8988T (cell line): ENCODE data around the gene IFNA21.
"Not testable (repeated sequence)": the region's sequence is repeated elsewhere in the genome, so short reads cannot be mapped to it uniquely, and the experiment has no call there.

Experiments used
- DNase-seq: peaks from one replicate; pipeline ENCODE4 v3.0.0; 2011

IFNA21 gene

DNA sequence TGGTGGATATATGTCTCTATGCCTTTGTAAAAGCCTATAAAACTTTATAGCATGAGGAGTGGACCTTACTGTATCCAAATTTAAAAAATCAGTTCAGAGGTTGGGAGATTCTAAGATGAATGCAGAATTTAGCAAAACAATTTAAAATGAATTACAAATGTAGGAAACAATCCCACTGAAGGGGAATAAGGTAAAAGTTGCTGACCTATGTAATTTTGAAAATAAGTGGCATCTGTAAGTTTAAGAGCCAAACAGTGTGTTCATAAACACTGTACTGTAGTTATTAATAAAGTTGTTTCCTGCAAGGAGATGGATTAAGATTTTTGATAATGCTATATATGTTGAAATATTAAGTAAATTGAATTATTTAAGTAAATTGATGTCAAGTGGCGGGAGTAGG lies 29.4 kb downstream of the IFNA21 start:
- no peak for DNase-seq

DNA sequence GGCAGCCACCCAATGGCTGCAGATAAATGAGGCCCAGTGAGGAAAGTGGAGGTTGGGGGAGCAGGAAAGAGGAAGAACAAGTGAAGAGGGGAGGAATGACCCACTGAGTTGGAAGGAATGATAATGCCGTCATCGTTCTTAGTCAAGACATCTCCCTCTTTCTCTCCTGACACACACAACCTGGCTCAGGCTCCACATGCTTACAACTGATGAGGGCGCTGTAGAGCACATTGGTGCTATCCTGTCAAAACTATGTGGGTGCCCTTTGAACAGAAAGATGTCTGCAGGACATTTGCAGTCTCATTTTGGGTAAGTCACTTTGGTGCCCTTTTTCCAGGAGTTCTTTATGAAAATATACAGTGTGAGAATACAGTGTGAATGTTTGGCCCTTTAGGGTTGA lies 30.7 kb downstream of the IFNA21 start:
- no peak for DNase-seq

DNA sequence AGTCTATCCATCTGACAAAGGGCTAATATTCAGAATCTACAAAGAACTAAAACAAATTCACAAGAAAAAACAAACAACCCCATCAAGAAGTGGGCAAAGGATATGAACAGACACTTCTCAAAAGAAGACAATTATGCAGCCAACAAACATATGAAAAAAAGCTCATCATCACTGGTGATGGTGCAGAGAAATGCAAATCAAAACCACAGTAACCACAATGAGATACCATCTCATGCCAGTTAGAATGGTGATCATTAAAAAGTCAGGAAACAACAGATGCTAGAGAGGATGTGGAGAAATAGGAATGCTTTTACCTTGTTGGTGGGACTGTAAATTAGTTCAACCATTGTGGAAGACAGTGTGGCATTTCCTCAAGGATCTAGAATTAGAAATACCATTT lies 38.3 kb downstream of the IFNA21 start:
- DNase-seq: not testable (repeated sequence)

DNA sequence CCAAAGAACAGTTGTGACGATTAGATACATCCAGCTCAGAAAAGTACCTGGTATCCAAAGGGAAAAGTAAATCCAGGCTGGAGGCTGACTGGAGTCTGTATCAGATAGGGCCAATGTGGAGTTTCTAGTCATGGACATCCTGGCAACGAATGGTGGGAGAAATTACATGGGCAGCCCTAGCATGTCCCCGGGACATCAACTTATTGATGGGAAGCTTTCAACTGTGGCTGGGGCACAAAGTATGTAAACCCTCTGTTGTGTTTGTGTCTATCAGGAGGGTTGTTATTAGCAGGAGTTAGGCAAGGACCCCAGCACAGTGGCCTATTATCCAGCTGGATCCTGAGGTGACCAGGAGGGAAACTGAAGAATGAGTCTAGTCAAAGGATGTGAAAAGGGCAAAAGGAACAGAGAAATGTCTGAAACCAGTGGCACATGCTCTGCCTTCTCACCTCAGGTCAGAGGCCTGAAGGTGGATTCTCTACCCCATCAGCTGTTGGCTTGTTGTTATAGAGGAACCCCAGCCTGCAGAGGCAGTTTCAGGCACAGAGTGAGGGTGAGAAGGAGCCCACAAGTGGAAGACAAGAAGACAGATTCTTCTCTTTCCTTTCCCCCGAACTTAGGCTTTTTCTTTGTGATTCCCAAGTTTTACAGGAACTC lies 44.7 kb downstream of the IFNA21 start:
- no peak for DNase-seq

DNA sequence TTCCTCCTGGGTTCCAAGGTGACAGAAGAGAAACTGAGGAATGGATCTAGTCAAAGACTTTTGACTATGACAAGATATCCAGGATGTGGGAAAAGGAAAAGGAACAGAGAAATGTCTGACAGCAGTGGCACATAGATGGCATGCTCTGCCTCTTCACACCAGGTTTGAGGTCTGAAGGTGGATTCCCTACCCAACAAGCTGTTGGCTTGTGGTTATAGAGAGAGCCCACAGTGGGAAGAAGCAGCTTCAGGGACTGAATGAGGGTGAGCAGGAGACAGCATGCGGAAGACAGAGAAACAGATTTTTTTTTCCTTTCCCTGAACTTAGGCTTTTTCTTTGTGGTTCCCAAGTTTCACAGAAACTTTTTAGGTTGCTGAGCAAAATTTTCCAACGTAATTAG lies 45.4 kb downstream of the IFNA21 start:
- DNase-seq: no peak

DNA sequence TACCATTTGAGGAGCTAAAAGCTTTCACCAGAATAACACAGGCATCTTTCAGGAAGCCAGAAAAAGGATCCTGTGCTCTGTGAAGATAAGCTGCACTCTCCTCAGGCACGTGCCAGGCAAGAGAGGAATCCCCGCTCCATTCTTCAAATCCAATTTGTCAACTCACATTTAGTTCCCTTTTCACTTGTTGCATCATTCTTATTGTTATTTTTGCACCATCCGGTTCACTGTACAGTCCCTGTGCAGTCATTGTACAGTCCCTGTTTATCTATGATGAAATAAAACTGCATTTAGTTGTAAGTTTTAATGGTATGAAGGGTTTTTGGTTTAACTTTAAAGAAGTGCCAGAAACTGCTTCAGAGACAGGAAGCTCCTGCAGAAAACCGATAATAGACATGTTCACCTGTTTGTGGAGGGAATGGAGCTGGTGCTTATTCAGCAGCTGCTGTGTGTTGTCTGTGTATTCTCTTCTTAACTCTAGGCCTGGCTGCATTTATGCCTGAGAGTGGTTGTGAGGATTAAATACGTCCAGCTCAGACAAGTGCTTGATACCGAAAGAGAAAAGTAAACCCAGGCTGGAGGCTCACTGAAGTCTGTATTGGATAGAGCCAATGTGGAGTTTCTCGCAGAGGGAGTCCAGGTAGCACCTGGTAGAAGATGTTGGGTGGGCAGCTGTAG lies 47.2 kb downstream of the IFNA21 start:
- no peak for DNase-seq
